ENCODE measurements around the gene ACSL1.

Gene ACSL1

GRCh38 chr4:184810720-184811119 is 15.0 kb downstream of the ACSL1 start:
- DNase-seq, result no peak

- DNase-seq, result no peak
These were observed 17.1 kb downstream of the ACSL1 start for GRCh38 chr4:184808713-184809050.

GRCh38 chr4:184807797-184808712 is 17.7 kb downstream of the ACSL1 start:
- no peak for DNase-seq

DNA sequence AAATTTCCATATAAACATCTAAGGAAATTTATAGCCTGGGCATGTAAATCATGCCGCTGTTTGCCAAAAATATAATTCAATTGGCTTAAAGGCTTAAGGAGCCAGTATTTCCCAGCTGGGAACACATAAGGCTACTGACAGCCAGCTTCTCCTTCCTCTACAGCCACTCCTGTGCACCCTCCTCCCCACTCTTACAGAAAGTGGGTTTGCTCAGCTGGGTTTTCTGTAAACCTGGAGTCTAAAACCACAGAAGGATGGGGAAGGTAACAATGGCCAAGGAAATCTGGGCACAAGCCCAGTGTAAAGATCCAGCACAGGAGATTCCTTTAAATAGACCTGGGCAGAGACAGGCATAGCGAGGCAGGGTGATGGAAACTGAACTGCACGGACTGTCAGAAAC is 18.5 kb downstream of the ACSL1 start:
- no peak for DNase-seq

DNA sequence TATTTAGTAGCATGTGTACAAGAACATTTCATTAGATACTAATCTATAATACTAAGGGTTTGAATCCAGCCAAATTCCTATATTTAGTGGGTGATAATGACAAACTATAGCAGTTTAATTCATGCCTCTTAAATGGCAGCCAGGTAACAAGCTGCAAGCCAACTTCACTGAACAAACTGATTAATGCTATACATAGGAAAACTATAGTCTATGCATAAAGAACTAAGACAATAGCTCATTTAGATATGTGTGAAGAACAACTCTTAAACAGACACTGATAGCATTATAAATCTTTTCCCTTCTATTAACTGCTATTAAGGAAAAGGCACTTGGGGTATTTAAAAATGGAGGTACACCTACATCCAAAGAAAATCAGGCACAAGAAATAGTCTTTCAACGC is 19.1 kb downstream of the ACSL1 start:
- DNase-seq, result no peak

- DNase-seq, result no peak
These were observed 19.6 kb downstream of the ACSL1 start for GRCh38 chr4:184806229-184806550.

DNA sequence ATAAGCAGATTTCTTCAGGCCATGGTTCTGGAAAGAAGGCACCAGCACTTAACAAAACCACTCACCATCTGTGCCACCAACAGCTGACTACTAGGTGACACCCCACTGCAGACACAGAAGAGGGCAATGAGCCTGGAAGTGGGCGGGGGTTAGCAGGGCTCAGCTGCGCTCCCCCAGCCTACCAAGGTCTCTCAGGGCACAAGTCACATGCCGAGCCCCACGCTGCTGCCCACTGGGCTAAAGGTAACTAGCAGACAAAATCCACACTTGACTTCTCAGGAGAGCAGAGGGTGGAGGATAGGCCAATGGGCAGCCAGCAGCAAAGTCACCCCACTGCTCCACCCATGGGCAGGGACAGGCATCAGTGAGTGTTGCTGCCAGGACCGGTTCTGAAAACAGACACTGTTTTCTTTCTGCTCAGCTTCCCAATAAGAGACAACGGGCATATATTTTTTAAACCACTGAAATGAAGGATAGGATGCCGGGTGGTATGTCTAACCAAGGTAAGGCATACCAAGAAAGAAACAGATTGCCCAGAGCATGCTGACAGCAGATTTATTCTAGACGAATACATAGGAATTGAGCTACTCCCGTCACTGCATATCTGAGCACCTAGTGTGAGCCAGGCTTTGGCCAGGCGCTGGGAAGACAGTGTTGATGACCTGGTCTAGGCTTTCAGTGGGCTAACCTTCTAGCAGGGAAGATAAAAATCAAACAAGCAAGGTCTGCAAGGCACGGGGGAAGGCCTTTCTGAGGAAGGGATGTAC is 20.1 kb downstream of the ACSL1 start:
- DNase-seq, result no peak

- DNase-seq, result no peak
These were observed 21.1 kb downstream of the ACSL1 start for GRCh38 chr4:184804621-184805020.

GRCh38 chr4:184803874-184804273 is 21.9 kb downstream of the ACSL1 start:
- no peak for DNase-seq

GRCh38 chr4:184803133-184803532 is 22.6 kb downstream of the ACSL1 start:
- DNase-seq, result no peak

- no peak for DNase-seq
These were observed 23.1 kb downstream of the ACSL1 start for GRCh38 chr4:184802697-184803015.

DNA sequence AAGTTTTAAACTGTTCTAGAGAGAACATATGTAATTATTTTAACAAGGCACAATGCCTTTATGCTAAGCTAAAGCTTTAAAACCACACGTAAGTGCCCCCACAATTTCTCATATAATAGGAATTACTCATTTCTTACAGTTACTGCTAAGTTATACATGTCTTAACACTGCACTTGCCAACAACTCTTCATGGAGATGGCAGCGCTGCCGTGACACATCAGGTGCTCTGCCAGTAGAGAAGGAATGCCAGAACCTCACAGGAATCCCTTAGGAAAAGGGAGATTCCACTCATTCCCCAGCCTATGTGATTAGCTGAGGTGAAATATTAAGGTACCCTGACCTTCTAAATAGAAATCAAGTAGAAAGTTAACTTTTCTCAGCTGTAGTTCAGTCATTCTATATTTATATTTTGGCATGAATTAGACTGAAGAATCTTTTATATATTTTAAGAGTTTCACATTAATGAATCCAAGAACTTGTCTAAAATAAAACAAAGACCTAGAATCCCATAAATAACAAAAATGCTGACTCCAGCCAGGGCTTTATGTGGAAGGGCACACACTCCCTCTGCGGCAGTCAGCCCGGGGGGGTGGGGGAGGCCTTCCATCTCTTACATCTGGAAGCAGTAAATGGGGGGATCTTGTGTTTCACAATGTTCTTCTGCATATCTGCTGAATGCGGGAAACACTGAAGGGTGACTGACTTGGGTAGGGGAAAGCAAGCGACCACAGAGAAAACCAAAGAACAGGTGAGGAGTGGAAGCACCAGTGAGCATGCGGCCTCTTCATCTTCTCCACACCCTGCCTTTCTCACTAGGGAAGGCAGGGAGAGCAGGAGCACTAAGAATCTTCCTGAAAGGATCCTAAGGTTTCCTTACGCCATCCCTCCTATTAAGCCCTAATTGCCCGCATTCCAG is 23.7 kb downstream of the ACSL1 start:
- no peak for DNase-seq

DNA sequence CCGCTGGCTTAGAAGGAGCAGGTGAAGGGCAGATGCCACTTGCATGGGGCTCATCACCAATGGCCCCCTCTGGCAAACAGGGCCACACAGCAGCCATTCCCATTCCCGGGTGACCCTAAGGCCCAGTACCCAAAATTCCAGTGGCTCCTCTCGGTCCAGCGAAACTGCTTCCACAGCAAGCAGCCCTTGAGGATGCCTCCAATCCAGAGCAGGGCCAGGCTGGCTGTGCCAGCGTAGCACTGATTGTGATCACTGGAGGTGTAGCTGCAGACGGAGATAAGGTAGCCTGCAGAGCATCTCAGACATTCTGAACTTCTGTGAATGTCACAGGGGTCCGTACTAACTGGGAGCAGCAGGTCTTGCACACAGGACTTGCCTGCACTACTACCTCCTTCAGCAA is 27.3 kb downstream of the ACSL1 start:
- no peak for DNase-seq

DNA sequence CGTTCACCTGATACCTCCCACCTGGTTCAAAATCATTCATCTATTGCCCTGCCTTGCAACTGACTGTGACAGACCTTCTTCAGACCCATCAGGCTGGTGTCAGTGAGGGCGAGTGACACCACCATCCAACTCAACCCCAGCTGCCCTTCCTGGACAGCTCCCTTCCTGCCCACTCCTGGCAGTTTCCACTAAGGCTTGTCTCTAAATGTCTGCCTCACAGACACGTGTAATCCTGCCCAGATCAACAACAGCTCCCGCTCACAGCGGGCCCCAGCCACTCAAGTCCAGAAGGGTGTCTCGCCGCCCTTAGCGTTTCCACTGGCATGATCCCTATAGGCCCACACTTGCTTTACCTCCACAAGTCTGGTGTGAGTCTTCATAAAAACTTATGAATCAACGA is 28.9 kb downstream of the ACSL1 start:
- DNase-seq, result no peak

- DNase-seq, result peak; percentile 1
These were observed 30.4 kb downstream of the ACSL1 start for GRCh38 chr4:184795214-184795844.

- DNase-seq, result no peak
These were observed 31.3 kb downstream of the ACSL1 start for GRCh38 chr4:184794470-184794869.

DNA sequence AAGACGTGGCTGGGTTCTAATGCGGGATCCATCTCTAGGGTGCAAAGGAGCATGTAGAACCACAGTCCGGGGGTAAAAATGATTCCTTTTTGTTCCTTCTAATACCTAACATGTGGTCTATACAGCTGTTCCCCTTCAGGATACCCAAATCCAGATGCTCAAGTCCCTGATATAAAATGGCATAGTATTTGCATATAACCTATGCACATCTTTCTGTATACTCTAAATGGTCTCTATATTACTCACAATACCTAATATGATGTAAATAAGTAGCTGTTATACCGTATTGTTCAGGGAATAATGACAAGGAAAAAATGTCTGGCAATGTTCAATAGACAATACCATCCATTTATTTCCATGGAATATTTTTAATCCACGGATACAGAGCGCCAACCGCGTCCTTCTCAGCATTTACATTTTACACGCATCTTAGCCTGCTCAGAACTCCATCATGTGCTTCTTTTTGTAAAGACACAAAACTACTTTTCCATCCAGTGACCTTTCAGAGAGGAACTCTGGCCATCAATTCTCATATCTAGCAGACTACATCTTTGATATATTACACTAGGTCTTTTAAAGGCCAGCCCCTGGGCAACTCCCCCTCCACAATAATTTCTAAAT is 31.9 kb downstream of the ACSL1 start:
- DNase-seq, result no peak

DNA sequence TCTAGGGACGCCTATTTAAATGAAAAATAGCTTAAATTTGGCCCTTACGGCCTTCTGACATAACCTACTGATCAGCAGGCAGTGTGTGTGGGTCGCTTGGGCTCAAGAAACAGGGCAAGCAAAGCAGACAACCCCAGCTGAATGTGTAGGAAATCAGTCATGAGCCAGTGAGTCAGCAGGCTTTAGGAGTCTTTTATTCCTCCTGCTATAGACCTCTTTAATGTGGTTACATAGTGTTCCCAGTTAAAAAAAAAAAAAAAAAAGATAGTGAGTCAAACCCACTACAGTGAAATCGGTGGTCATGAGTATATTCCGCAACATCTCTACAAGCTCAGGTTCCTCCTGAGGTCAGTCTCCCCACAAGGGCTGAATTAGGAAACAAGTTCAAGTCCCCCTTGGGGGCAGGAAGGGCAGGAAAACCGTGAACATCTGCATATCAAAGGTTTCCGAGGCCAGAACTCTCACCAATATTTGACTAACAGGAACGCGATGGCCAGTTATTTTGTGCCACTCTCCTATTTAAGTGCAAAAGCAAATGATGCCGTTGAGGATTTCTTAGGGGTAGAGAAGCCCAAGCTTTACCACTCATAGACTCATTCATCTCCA is 32.7 kb downstream of the ACSL1 start:
- DNase-seq, result no peak

- DNase-seq, result no peak
These were observed 33.4 kb downstream of the ACSL1 start for GRCh38 chr4:184792334-184792733.

- DNase-seq, result no peak
These were observed 34.9 kb downstream of the ACSL1 start for GRCh38 chr4:184790826-184791225.

DNA sequence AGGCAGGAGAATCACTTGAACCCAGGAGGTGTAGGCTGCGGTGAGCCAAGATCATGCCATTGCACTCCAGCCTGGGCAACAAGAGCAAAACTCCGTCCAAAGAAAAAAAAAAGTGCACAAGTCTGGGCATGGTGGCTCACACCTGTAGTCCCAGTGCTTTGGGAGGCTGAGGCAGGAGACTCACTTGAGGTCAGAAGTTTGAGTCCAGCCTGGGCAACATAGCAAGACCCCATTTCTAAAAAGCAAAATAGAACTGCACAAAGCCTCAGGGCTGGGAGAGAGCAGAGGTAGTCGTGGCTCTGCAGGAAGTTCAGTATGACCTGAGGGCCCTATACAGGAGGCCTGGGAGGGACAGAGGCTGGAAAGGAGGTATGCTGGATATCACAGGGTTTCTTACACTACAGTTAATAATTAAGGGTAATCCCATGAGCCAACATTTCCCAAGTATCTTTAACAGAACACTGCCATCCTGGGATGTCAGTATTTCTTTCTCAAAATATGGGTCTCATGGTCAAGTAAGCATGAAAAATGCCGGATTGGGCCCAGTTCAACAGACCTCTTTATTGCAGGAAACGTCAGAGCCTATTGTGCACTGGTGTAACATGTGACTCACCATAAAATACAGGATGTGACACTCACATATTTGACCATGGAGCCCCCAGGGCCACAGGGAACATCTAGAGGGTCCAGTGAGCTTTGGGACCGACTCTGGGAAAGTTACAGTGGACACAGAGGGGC is 37.8 kb downstream of the ACSL1 start:
- no peak for DNase-seq

All from NCI-H2081 treated with DMSO at 0.1 percent for 48 hours (cell line).